Mammary epithelial cell (primary cell): ENCODE measurements around the gene CFAP65.
A peak's percentile ranks its signal among the peaks of the same experiment; 100 is the strongest.

ENCODE experiments used
- CTCF ChIP-seq, 2 donors: IDR thresholded peaks in 1 of 2; conservative IDR thresholded peaks in 1 of 2; 2 replicates each; pipeline ENCODE4 v1.5.1; 2011 to 2012; ENCODE audit warnings: inconsistent platforms in 2 of 2, low read length in 2 of 2, mild to moderate bottlenecking in 2 of 2, control low read depth in 1 of 2, low read depth in 1 of 2; ENCODE audit not compliant: insufficient read depth in 1 of 2; ENCODE audit errors: extremely low read depth in 1 of 2
- EZH2 ChIP-seq: IDR thresholded peaks from 2 replicates; pipeline ENCODE4 v1.6.1; 2012; ENCODE audit warnings: low read length, inconsistent platforms, borderline replicate concordance

GRCh38 chr2:219057709-219058540 lies 16.6 kb upstream of the CFAP65 start:
- TF ChIP-seq EZH2 (no peak), CTCF (conservative IDR thresholded peaks at IDR 0.05 in 1 of 2, IDR thresholded peaks at IDR 0.05 in 1 of 2; ENCODE audit: extremely low read depth in 1 of 2, insufficient read depth in 1 of 2, low read depth in 1 of 2, low read length in 2 of 2) (peak; percentile 63 to 78)
